ENCODE measurements around the gene DNHD1.
A peak's percentile ranks its signal among the peaks of the same experiment; 100 is the strongest.

DNA sequence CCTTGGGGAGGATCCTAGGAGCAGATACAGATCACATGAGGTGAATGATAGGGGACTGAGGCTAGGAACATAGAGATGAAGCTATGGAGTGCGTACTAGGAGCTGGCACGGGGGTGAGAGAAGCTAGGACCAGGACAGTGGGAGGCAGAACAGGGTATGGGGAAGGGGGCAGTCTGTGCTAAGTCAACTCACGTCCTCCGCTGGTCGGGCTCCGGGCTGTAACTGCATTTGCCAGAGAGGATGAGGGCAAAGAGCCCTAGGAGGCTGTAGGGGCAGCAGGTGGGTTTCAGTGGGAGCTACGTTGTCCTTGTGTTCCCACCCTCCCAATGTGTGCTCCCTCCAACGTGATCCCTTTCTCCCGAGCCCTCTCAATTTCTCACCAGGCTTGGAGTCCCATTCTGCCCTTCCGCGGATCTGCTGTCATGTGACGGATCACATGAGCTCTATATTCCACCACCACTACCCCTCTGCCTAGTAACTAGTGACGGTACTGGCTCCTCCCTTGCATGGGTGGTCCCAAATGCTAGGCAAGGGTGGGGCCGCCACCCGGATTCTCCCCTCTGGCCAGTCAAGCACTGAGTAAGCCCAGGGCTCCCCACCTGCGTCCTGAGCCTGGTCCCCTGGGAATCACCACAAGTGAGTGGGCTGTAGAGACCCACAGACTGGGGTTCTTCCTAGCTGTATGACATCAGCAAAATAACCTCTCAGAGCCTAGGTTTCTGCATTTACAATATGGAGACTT, 122.1 kb downstream of the DNHD1 start, which contains the start of gene TPP1:
- TF ChIP-seq, protein P1, sequence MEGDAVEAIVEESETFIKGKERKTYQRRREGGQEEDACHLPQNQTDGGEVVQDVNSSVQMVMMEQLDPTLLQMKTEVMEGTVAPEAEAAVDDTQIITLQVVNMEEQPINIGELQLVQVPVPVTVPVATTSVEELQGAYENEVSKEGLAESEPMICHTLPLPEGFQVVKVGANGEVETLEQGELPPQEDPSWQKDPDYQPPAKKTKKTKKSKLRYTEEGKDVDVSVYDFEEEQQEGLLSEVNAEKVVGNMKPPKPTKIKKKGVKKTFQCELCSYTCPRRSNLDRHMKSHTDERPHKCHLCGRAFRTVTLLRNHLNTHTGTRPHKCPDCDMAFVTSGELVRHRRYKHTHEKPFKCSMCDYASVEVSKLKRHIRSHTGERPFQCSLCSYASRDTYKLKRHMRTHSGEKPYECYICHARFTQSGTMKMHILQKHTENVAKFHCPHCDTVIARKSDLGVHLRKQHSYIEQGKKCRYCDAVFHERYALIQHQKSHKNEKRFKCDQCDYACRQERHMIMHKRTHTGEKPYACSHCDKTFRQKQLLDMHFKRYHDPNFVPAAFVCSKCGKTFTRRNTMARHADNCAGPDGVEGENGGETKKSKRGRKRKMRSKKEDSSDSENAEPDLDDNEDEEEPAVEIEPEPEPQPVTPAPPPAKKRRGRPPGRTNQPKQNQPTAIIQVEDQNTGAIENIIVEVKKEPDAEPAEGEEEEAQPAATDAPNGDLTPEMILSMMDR (IDR thresholded peaks at IDR 0.05 in 4 of 5, conservative IDR thresholded peaks at IDR 0.05 in 1 of 5) = no peak
- peak; percentile 68 to 85 for TF ChIP-seq POLR2A (IDR thresholded peaks at IDR 0.05)
